Right lobe of liver (tissue), 4 donors: Measurements from ENCODE around the gene CARS1.

Experiments used
- POLR2A ChIP-seq: fragments of 450-650 bp; IDR thresholded peaks from one replicate; pipeline ENCODE4 v1.6.1; 2017; ENCODE audit warnings: antibody characterized with exemption, mild to moderate bottlenecking
- TF ChIP-seq, protein P1 (sequence below), 4 donors: fragments of 200-600 bp in 3 of 4; fragments of 450-650 bp in 1 of 4; IDR thresholded peaks; one replicate each; pipeline versions ENCODE4 v1.5.1 to v1.8.0; 2016 to 2022; ENCODE audit warnings: antibody characterized with exemption in 4 of 4, mild to moderate bottlenecking in 2 of 4
- donor health status: DM: no; HTN: no; CAD: no.
- donor health status: DM: no; HTN: no; CAD: no.
- donor health status: DM: no; HTN: yes; CAD: no.

DNA sequence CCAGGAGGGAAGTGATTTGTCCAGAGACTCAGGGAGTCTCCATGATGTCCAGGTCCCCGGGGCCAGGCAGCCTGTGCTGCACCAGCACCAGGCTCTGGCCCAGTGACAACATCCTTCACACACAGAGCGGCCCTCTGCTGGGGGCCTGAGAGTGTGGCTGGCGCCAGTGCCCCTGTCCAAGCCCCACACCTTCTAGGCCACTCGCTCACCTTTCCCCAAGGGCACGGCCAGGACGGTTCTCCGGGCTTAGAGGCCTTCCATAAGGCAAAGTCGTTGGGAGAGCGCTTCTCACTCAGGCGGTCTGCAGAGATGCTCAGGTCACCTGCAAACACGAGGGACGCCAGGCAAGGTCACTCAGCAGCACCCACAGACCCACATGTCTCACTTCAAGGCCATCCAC lies 37.2 kb downstream of the CARS1 start:
- TF ChIP-seq, protein P1, sequence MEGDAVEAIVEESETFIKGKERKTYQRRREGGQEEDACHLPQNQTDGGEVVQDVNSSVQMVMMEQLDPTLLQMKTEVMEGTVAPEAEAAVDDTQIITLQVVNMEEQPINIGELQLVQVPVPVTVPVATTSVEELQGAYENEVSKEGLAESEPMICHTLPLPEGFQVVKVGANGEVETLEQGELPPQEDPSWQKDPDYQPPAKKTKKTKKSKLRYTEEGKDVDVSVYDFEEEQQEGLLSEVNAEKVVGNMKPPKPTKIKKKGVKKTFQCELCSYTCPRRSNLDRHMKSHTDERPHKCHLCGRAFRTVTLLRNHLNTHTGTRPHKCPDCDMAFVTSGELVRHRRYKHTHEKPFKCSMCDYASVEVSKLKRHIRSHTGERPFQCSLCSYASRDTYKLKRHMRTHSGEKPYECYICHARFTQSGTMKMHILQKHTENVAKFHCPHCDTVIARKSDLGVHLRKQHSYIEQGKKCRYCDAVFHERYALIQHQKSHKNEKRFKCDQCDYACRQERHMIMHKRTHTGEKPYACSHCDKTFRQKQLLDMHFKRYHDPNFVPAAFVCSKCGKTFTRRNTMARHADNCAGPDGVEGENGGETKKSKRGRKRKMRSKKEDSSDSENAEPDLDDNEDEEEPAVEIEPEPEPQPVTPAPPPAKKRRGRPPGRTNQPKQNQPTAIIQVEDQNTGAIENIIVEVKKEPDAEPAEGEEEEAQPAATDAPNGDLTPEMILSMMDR (IDR thresholded peaks at IDR 0.05) = no peak
- TF ChIP-seq POLR2A = no peak
